HepG2 (cell line): ENCODE results near the gene FGF9. TPM values are rescaled to one million over a fixed set of nuclear protein-coding genes. Genes with fewer than 3 reads are reported as not detected.

Experiments
- ATAC-seq: fragments of 200-7000 bp; cut with Tn5 transposase; 3 replicates; pipeline ENCODE4 v1.9.1; 2020; ENCODE audit warnings: mild to moderate bottlenecking, moderate library complexity
- Bru-seq: library from RNA; stranded (reverse); fragments of 400-500 nt; gene quantifications from one replicate; lab custom pipeline; 2021; lab: Mats Ljungman, UMichigan
- BruChase-seq, 2 experiments: library from RNA; stranded (reverse); fragments of 400-500 nt; gene quantifications; one replicate each; lab custom pipeline; 2021; lab: Mats Ljungman, UMichigan
- BruUV-seq: library from RNA; stranded (reverse); fragments of 400-500 nt; replicated peaks from 2 replicates; lab custom pipeline; 2021; lab: Mats Ljungman, UMichigan
- CTCF ChIA-PET: fragments of 300-600 bp; formaldehyde crosslinking; extraction: SDS; loops from one replicate; lab custom pipeline; 2021; ENCODE audit warnings: low total read pairs, inconsistent platforms, low intra/inter-chr PET ratio; lab: Yijun Ruan, JAX
- POLR2A ChIA-PET: fragments of 350-600 bp; sonication (Branson Sonifier 250); formaldehyde crosslinking; loops from one replicate; lab custom pipeline; 2020; ENCODE audit warnings: antibody characterized with exemption, inconsistent platforms; lab: Yijun Ruan, JAX
- DNase-seq: peaks from one replicate; pipeline ENCODE4 v3.0.0-alpha.2; 2015; ENCODE audit warnings: low spot score
- FAIRE-seq: peaks from 3 replicates; lab custom pipeline; 2011; peaks lifted over from hg19 to GRCh38; lab: Jason Lieb, UNC
- H2AFZ ChIP-seq: one replicate; pipeline ENCODE4 v1.6.1; 2011; ENCODE audit warnings: low read length, inconsistent platforms
- H3K27ac ChIP-seq: fragments of 300-600 bp; 3 replicates; pipeline ENCODE4 v1.8.0; 2011; ENCODE audit warnings: mixed run types, mild to moderate bottlenecking, mixed read lengths, low read length, inconsistent platforms; ENCODE audit not compliant: insufficient read depth; ENCODE audit errors: extremely low read length
- H3K27me3 ChIP-seq, 2 experiments: fragments of 200-600 bp in 1 of 2; 2 replicates in 1 of 2; 3 replicates in 1 of 2; pipeline versions ENCODE4 v1.6.0 to v1.8.0; 2011; ENCODE audit warnings: low read length in 2 of 2, mild to moderate bottlenecking in 2 of 2, moderate library complexity in 2 of 2, inconsistent platforms in 1 of 2; ENCODE audit not compliant: insufficient read depth in 2 of 2, control insufficient read depth in 1 of 2
- H3K36me3 ChIP-seq, 2 experiments: fragments of 200-600 bp in 1 of 2; replicated peaks in 1 of 2; 2 replicates in 1 of 2; 3 replicates in 1 of 2; pipeline versions ENCODE4 v1.5.1 to v1.8.0; 2011; ENCODE audit warnings: low read length in 2 of 2, inconsistent platforms in 1 of 2; ENCODE audit not compliant: insufficient read depth in 2 of 2, control insufficient read depth in 1 of 2
- H3K4me1 ChIP-seq: 2 replicates; pipeline ENCODE4 v1.5.1; 2012; ENCODE audit warnings: low read length, inconsistent platforms; ENCODE audit not compliant: insufficient read depth
- H3K4me2 ChIP-seq: 2 replicates; pipeline ENCODE4 v1.6.0; 2011; ENCODE audit warnings: low read depth, low read length, inconsistent platforms
- H3K4me3 ChIP-seq, 3 experiments: fragments of 200-600 bp in 1 of 3; sonication (generic), shearing (Covaris generic) in 1 of 3; replicated peaks in 1 of 3; 2 replicates each; pipeline ENCODE4 v1.5.1; 2011 to 2016; ENCODE audit warnings: low read length in 3 of 3, inconsistent platforms in 2 of 3, low read depth in 2 of 3, mild to moderate bottlenecking in 2 of 3, control low read depth in 1 of 3, mixed read lengths in 1 of 3; ENCODE audit not compliant: insufficient read depth in 1 of 3
- H3K79me2 ChIP-seq: one replicate; pipeline ENCODE4 v1.6.1; 2011; ENCODE audit warnings: low read length, inconsistent platforms; ENCODE audit not compliant: insufficient read depth
- H3K9ac ChIP-seq: 2 replicates; pipeline ENCODE4 v1.6.0; 2011; ENCODE audit warnings: mild to moderate bottlenecking, low read depth, low read length, inconsistent platforms; ENCODE audit not compliant: insufficient read depth
- H3K9me3 ChIP-seq: 2 replicates; pipeline ENCODE4 v1.5.1; 2012; ENCODE audit warnings: mild to moderate bottlenecking, low read length
- H4K20me1 ChIP-seq: 2 replicates; pipeline ENCODE4 v1.6.0; 2011; ENCODE audit warnings: inconsistent platforms, mild to moderate bottlenecking, low read length, moderate library complexity; ENCODE audit not compliant: insufficient read depth
- ATAD3A ChIP-seq: sonication (generic); formaldehyde crosslinking; IDR thresholded peaks from 2 replicates; pipeline ENCODE4 v1.4.0; 2020; ENCODE audit warnings: missing genetic modification reagents
- KDM2A ChIP-seq: sonication (generic); formaldehyde crosslinking; IDR thresholded peaks from 2 replicates; pipeline ENCODE4 v1.4.0; 2020; ENCODE audit warnings: low read depth, missing genetic modification reagents, borderline replicate concordance
- PHF21A ChIP-seq: sonication (generic); formaldehyde crosslinking; IDR thresholded peaks from 2 replicates; pipeline ENCODE4 v1.5.0; 2020; ENCODE audit warnings: mild to moderate bottlenecking, missing genetic modification reagents
- PHF5A ChIP-seq: IDR thresholded peaks from one replicate; pipeline ENCODE4 v1.6.1; 2018; ENCODE audit warnings: low read depth, missing genetic modification reagents; ENCODE audit not compliant: unreplicated experiment
- RXRB ChIP-seq: IDR thresholded peaks from 2 replicates; pipeline ENCODE4 v1.6.1; 2016; ENCODE audit warnings: borderline replicate concordance, missing genetic modification reagents, missing compliant biosample characterization
- SMARCE1 ChIP-seq: fragments of 450-650 bp; IDR thresholded peaks from 2 replicates; pipeline ENCODE4 v1.6.1; 2017; ENCODE audit warnings: borderline replicate concordance
- SMYD3 ChIP-seq: sonication (generic); formaldehyde crosslinking; IDR thresholded peaks from 2 replicates; pipeline ENCODE4 v1.8.1; 2023; ENCODE audit warnings: mild to moderate bottlenecking, missing genetic modification reagents
- SP5 ChIP-seq: IDR thresholded peaks from 2 replicates; pipeline ENCODE4 v1.6.1; 2016; ENCODE audit warnings: low read depth, borderline replicate concordance
- STAT5B ChIP-seq: sonication (generic); formaldehyde crosslinking; IDR thresholded peaks from 2 replicates; pipeline ENCODE4 v1.4.0; 2020; ENCODE audit warnings: missing genetic modification reagents
- ZBTB1 ChIP-seq: sonication (generic); formaldehyde crosslinking; IDR thresholded peaks from 2 replicates; pipeline ENCODE4 v1.4.0; 2020; ENCODE audit warnings: missing genetic modification reagents, borderline replicate concordance
- ZFP90 ChIP-seq: sonication (generic); formaldehyde crosslinking; IDR thresholded peaks from 2 replicates; pipeline ENCODE4 v1.8.0; 2022; ENCODE audit warnings: missing genetic modification reagents, mild to moderate bottlenecking, inconsistent platforms, borderline replicate concordance
- ZNF10 ChIP-seq: sonication (generic); formaldehyde crosslinking; IDR thresholded peaks from 2 replicates; pipeline ENCODE4 v1.4.0; 2020; ENCODE audit warnings: mild to moderate bottlenecking, low read depth, missing genetic modification reagents, borderline replicate concordance
- ZNF263 ChIP-seq: sonication (generic); formaldehyde crosslinking; IDR thresholded peaks from 2 replicates; pipeline ENCODE4 v1.4.0; 2020; ENCODE audit warnings: missing genetic modification reagents
- ZNF276 ChIP-seq: sonication (generic); formaldehyde crosslinking; IDR thresholded peaks from 2 replicates; pipeline ENCODE4 v1.4.0; 2020; ENCODE audit warnings: mild to moderate bottlenecking, low read depth, missing genetic modification reagents
- ZNF782 ChIP-seq: sonication (generic); formaldehyde crosslinking; IDR thresholded peaks from 2 replicates; pipeline ENCODE4 v1.4.0; 2020; ENCODE audit warnings: missing genetic modification reagents, mild to moderate bottlenecking, borderline replicate concordance
- WGBS: methylation state at CpG from one replicate; pipeline ENCODE4 v1.1.6; 2017; ENCODE audit warnings: low lambda C conversion rate; 5-methylcytosine and 5-hydroxymethylcytosine counted together
- in situ Hi-C: cut with HindIII; loops from 2 replicates; pipeline ENCODE4 v1.10.0; 2017; ENCODE audit warnings: low pct_unique_long_range_greater_than_20kb; ENCODE audit not compliant: extremely low pct_ligation_motif_present
- intact Hi-C: fragments of 100-400 bp; cut with micrococcal nuclease; formaldehyde crosslinking; loops from one replicate; pipeline ENCODE4 v1.10.0; 2022; ENCODE audit not compliant: unreplicated experiment
- long read RNA-seq, 2 experiments: library from RNA in 1 of 2; library from polyadenylated mRNA in 1 of 2; stranded (forward) in 1 of 2; unstranded in 1 of 2; transcript quantifications; one replicate each; pipeline ENCODE4 v2.0.0, GENCODE V29; 2019 to 2022
- polyA minus RNA-seq, 3 experiments: library from RNA; depleted of rRNA, polyadenylated mRNA; stranded (reverse); fragments of >200 nt; gene quantifications; 2 replicates each; pipeline ENCODE4 v1.2.3, GENCODE V29; 2011; ENCODE audit warnings: low replicate concordance in 1 of 3
- polyA plus RNA-seq, 8 experiments: library from polyadenylated mRNA; depleted of rRNA in 3 of 8; stranded (reverse) in 7 of 8; unstranded in 1 of 8; fragments of >200 nt; fragmentation: Illumina TruSeq in 4 of 8; extraction: Trizol in 4 of 8; gene quantifications; 2 replicates each; pipeline versions ENCODE4 v1.2.1 to v1.2.3, GENCODE V29; 2011 to 2016; ENCODE audit warnings: low read depth in 4 of 8, missing spikeins in 1 of 8, mixed read lengths in 1 of 8; ENCODE audit not compliant: insufficient read depth in 1 of 8
- total RNA-seq, 5 experiments: library from RNA; depleted of rRNA; stranded (reverse); fragments of >200 nt; fragmentation: Illumina TruSeq; extraction: Trizol; gene quantifications; 2 replicates each; pipeline ENCODE4 v1.2.3, GENCODE V29; 2016; ENCODE audit warnings: low read depth in 1 of 5
- TF ChIP-seq, protein P1 (sequence below): sonication (generic); formaldehyde crosslinking; conservative IDR thresholded peaks from 2 replicates; pipeline ENCODE4 v1.4.0; 2020; ENCODE audit warnings: missing genetic modification reagents

The FGF9 gene
- total RNA-seq (2016; rRNA removed; fragmentation: Illumina TruSeq; extraction: Trizol) (not detected in 2 replicates), polyA plus RNA-seq (2011; rRNA removed) (not detected in 2 replicates), polyA minus RNA-seq (2011; rRNA and poly(A)+ RNA removed; ENCODE audit: low replicate concordance) (not detected in 2 replicates), Bru-seq, nascent RNA (percentile 16 among the genes with signal in this experiment), BruChase-seq, experiment 1, labeled RNA remaining after a 6-hour chase (percentile 15 among the genes with signal in this experiment), BruChase-seq, experiment 2, labeled RNA remaining after a 2-hour chase (percentile 12 among the genes with signal in this experiment)
- total RNA-seq (2016; cell fraction: cytosol; rRNA removed; fragmentation: Illumina TruSeq; extraction: Trizol; ENCODE audit: low read depth), result not detected in 2 replicates
- total RNA-seq (2016; cell fraction: insoluble cytoplasmic fraction; rRNA removed; fragmentation: Illumina TruSeq; extraction: Trizol), result not detected in 2 replicates
- total RNA-seq (2016; cell fraction: membrane; rRNA removed; fragmentation: Illumina TruSeq; extraction: Trizol), result not detected in 2 replicates
- total RNA-seq (2016; cell fraction: nucleus; rRNA removed; fragmentation: Illumina TruSeq; extraction: Trizol), result not detected in 2 replicates
- polyA plus RNA-seq (2011; cell fraction: cytosol; rRNA removed), result not detected in 2 replicates
- not detected in 2 replicates for polyA plus RNA-seq (2011; cell fraction: nucleus; rRNA removed)
- polyA plus RNA-seq (2012), result not detected in 2 replicates
- polyA plus RNA-seq (2016; cell fraction: cytosol; fragmentation: Illumina TruSeq; extraction: Trizol; ENCODE audit: low read depth), result not detected in 2 replicates
- not detected in 2 replicates for polyA plus RNA-seq (2016; cell fraction: insoluble cytoplasmic fraction; fragmentation: Illumina TruSeq; extraction: Trizol; ENCODE audit: low read depth)
- polyA plus RNA-seq (2016; cell fraction: membrane; fragmentation: Illumina TruSeq; extraction: Trizol; ENCODE audit: low read depth), result not detected in 2 replicates
- not detected in 2 replicates for polyA plus RNA-seq (2016; cell fraction: nucleus; fragmentation: Illumina TruSeq; extraction: Trizol; ENCODE audit: insufficient read depth, low read depth)
- not detected in 2 replicates for polyA minus RNA-seq (2011; cell fraction: cytosol; rRNA and poly(A)+ RNA removed)
- not detected in 2 replicates for polyA minus RNA-seq (2011; cell fraction: nucleus; rRNA and poly(A)+ RNA removed)
- long read RNA-seq, experiment 1, result 0 reads
- long read RNA-seq, experiment 2, partial matches to known transcripts, result 0 of 1 reads
- long read RNA-seq, experiment 2, other reads (novel, unspliced or antisense), result 1 of 1 reads

GRCh38 chr13:21670883-21671619 lies at the start of gene FGF9:
FGF9 (plus strand) TSS chr13:21671073; CDS start chr13:21671913, 840 bp downstream.
- Histone ChIP-seq H3K79me2 (no peaks in the 10 kb centered on the region), H3K4me1 (peaks cover 47% of the 10 kb centered on the region), H3K4me3 (peak within 1 kb of the TSS; percentile 35 to 69 (median 55)), H3K36me3 (no peaks in the 10 kb centered on the region), H3K9me3 (no peaks in the 10 kb centered on the region), H3K4me2 (peak within 1 kb of the TSS; percentile 82), H2AFZ (no peak within 1 kb of the TSS), H3K9ac (no peak within 1 kb of the TSS), H3K27me3 (peaks cover 15 to 76% of the 10 kb centered on the region in 2 experiments; a peak in 4 of 5 replicates), H4K20me1 (no peaks in the 10 kb centered on the region), H3K27ac (no peak within 1 kb of the TSS)
- POLR2A ChIA-PET, result no interaction called here
- in situ Hi-C loops, result no loop called here
- WGBS, result 5% methylated on average over 48 of the region's 62 CpGs
- CTCF ChIA-PET, result no interaction called here
- FAIRE-seq (no peak), ATAC-seq (peak; percentile 92), DNase-seq (peak; percentile 31)
- BruUV-seq, result no TSS peak
- intact Hi-C loops, result loop anchor here (5.0 kb wide), 1 partner anchor 34 kb away; no protein-coding TSS in a partner anchor
- TF ChIP-seq PHF21A (CRISPR knock-in tag), result peak; percentile 62; the same call in 1 of the 2 replicates
- TF ChIP-seq PHF5A (CRISPR knock-in tag), result no peak
- TF ChIP-seq STAT5B, result no peak
- no peak for TF ChIP-seq ZBTB1 (CRISPR knock-in tag)
- no peak for TF ChIP-seq SMARCE1
- TF ChIP-seq RXRB, result no peak
- no peak for TF ChIP-seq ZNF10
- peak; percentile 69 for TF ChIP-seq KDM2A
- TF ChIP-seq ZFP90 (CRISPR knock-in tag), result no peak; the same call in 1 of the 2 replicates
- TF ChIP-seq, protein P1, sequence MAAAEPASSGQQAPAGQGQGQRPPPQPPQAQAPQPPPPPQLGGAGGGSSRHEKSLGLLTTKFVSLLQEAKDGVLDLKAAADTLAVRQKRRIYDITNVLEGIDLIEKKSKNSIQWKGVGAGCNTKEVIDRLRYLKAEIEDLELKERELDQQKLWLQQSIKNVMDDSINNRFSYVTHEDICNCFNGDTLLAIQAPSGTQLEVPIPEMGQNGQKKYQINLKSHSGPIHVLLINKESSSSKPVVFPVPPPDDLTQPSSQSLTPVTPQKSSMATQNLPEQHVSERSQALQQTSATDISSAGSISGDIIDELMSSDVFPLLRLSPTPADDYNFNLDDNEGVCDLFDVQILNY, result 0 out of 2 replicates have a peak, but pooled peaks have one; percentile 27
- TF ChIP-seq SMYD3 (CRISPR knock-in tag), result no peak
- no peak for TF ChIP-seq ZNF782 (CRISPR knock-in tag)
- no peak for TF ChIP-seq ATAD3A (CRISPR knock-in tag)
- peak; percentile 99 for TF ChIP-seq ZNF276 (CRISPR knock-in tag)
- TF ChIP-seq ZNF263 (CRISPR knock-in tag), result no peak
- TF ChIP-seq SP5 (CRISPR knock-in tag), result no peak
